K562 (cell line): ENCODE data around the gene KIF24. TPM values are rescaled to one million over a fixed set of nuclear protein-coding genes. Genes with fewer than 3 reads are reported as not detected.
A peak's percentile ranks its signal among the peaks of the same experiment; 100 is the strongest.

Source experiments
- BRCA1 ChIP-seq, 2 experiments: fragments of 450-650 bp in 1 of 2; sonication (generic) in 1 of 2; formaldehyde crosslinking in 1 of 2; IDR thresholded peaks; 2 replicates each; pipeline versions ENCODE4 v1.5.0 to v1.6.1; 2017 to 2020; ENCODE audit warnings: mild to moderate bottlenecking in 1 of 2, missing genetic modification reagents in 1 of 2
- CGGBP1 ChIP-seq: fragments of 250-450 bp; sonication (Bioruptor Pico); IDR thresholded peaks from 2 replicates; pipeline ENCODE4 v1.9.0; 2021; ENCODE audit warnings: mild to moderate bottlenecking
- CHD1 ChIP-seq: fragments of 200-600 bp; sonication (generic); IDR thresholded peaks from one replicate; pipeline ENCODE4 v1.6.1; 2012; ENCODE audit warnings: mild to moderate bottlenecking, moderate library complexity, low read length, inconsistent platforms
- CHD2 ChIP-seq: IDR thresholded peaks from 2 replicates; pipeline ENCODE4 v1.6.1; 2011; ENCODE audit warnings: low read depth, low read length
- E2F8 ChIP-seq: fragments of 450-650 bp; IDR thresholded peaks from 2 replicates; pipeline ENCODE4 v1.7.1; 2018; ENCODE audit warnings: mild to moderate bottlenecking, low read depth; ENCODE audit not compliant: partially characterized antibody
- FOXO4 ChIP-seq: fragments of 450-650 bp; formaldehyde crosslinking; IDR thresholded peaks from 2 replicates; pipeline ENCODE4 v1.4.0; 2020; ENCODE audit warnings: mild to moderate bottlenecking, moderate library complexity
- HDAC2 ChIP-seq: fragments of 450-650 bp; IDR thresholded peaks from 2 replicates; pipeline ENCODE4 v1.6.1; 2016; ENCODE audit warnings: mild to moderate bottlenecking
- HLTF ChIP-seq: fragments of 450-650 bp; IDR thresholded peaks from 2 replicates; pipeline ENCODE4 v1.6.1; 2016
- JUN ChIP-seq, 2 experiments: sonication (generic) in 1 of 2; formaldehyde crosslinking in 1 of 2; IDR thresholded peaks; 2 replicates each; pipeline versions ENCODE4 v1.6.1 to v1.8.0; 2012 to 2022; ENCODE audit warnings: borderline replicate concordance in 2 of 2, mild to moderate bottlenecking in 2 of 2, improper control_type of control experiment in 1 of 2, low read depth in 1 of 2, low read length in 1 of 2, missing genetic modification reagents in 1 of 2
- NR2C2 ChIP-seq, 2 experiments: fragments of 200-800 bp in 1 of 2; sonication (Bioruptor generic) in 1 of 2; sonication (generic) in 1 of 2; formaldehyde crosslinking in 1 of 2; IDR thresholded peaks; 2 replicates each; pipeline versions ENCODE4 v1.6.1 to v1.8.0; 2016 to 2022; ENCODE audit warnings: mild to moderate bottlenecking in 1 of 2, missing compliant biosample characterization in 1 of 2, missing genetic modification characterization in 1 of 2, missing genetic modification reagents in 1 of 2
- NR2F6 ChIP-seq: fragments of 450-650 bp; formaldehyde crosslinking; IDR thresholded peaks from 2 replicates; pipeline ENCODE4 v1.4.0; 2020; ENCODE audit warnings: mild to moderate bottlenecking
- PHB2 ChIP-seq: fragments of 450-650 bp; IDR thresholded peaks from 2 replicates; pipeline ENCODE4 v1.6.1; 2017; ENCODE audit warnings: low read depth
- RUNX1 ChIP-seq: sonication (generic); IDR thresholded peaks from 2 replicates; pipeline ENCODE4 v1.6.1; 2016; ENCODE audit warnings: antibody characterized with exemption, low read depth
- SMAD4 ChIP-seq: fragments of 250-450 bp; sonication (Bioruptor Pico); conservative IDR thresholded peaks from 2 replicates; pipeline ENCODE4 v1.8.0; 2021; ENCODE audit warnings: inconsistent platforms, mild to moderate bottlenecking, moderate library complexity
- SREBF1 ChIP-seq: fragments of 150-350 bp; IDR thresholded peaks from 2 replicates; pipeline ENCODE4 v1.6.1; 2014; ENCODE audit warnings: antibody characterized with exemption, low read depth, low read length, borderline replicate concordance
- TEAD2 ChIP-seq: fragments of 450-650 bp; IDR thresholded peaks from 2 replicates; pipeline ENCODE4 v1.6.1; 2016; ENCODE audit warnings: missing genetic modification characterization, control low read depth, missing compliant biosample characterization
- ZBTB49 ChIP-seq: sonication (generic); formaldehyde crosslinking; IDR thresholded peaks from 2 replicates; pipeline ENCODE4 v1.8.0; 2022; ENCODE audit warnings: missing genetic modification reagents, mild to moderate bottlenecking, borderline replicate concordance
- ZNF175 ChIP-seq: fragments of 200-800 bp; sonication (Bioruptor generic); IDR thresholded peaks from 2 replicates; pipeline ENCODE4 v1.6.1; 2016; ENCODE audit warnings: low read depth, mild to moderate bottlenecking, missing genetic modification characterization, missing compliant biosample characterization
- ZNF644 ChIP-seq: fragments of 200-800 bp; sonication (Bioruptor generic); IDR thresholded peaks from 2 replicates; pipeline ENCODE4 v1.6.1; 2016; ENCODE audit warnings: low read depth, missing genetic modification characterization, missing compliant biosample characterization
- polyA plus RNA-seq, 8 experiments: library from polyadenylated mRNA; depleted of rRNA in 4 of 8; stranded (reverse) in 5 of 8; unstranded in 3 of 8; fragments of >200 nt; fragmentation: Nextera tagmentation in 2 of 8; fragmentation: Illumina TruSeq in 1 of 8; extraction: Ambion mirVana in 2 of 8; extraction: Trizol in 1 of 8; gene quantifications; 2 replicates each; pipeline versions ENCODE4 v1.2.1 to v1.2.3, GENCODE V29; 2011 to 2014; ENCODE audit warnings: inconsistent platforms in 1 of 8, missing spikeins in 1 of 8
- total RNA-seq, 7 experiments: library from RNA; depleted of rRNA in 6 of 7; stranded (reverse); fragments of >200 nt in 6 of 7; fragmentation: Illumina TruSeq in 2 of 7; extraction: Trizol in 2 of 7; gene quantifications; 2 replicates each; pipeline versions ENCODE4 v1.2.1 to v1.2.3, GENCODE V29; 2011 to 2021; ENCODE audit warnings: low replicate concordance in 1 of 7

The KIF24 gene
- total and polyA plus RNA-seq, 9 of the 15 experiments (the other 6 are each of a cell fraction or from before 2014, with no cell fraction given): 0.63 to 5.8 (median 4.4) TPM

- TF ChIP-seq FOXO4: no peak
- TF ChIP-seq BRCA1 (IDR thresholded peaks at IDR 0.05): no peak
- TF ChIP-seq BRCA1 (CRISPR knock-in tag; IDR thresholded peaks at IDR 0.05): no peak
- TF ChIP-seq RUNX1: no peak
- TF ChIP-seq CGGBP1 (CRISPR knock-in tag): no peak
- TF ChIP-seq CHD2: peak; percentile 95
- TF ChIP-seq CHD1: no peak
- no peak for TF ChIP-seq E2F8
- no peak for TF ChIP-seq PHB2
- TF ChIP-seq NR2F6 (CRISPR knock-in tag): no peak
- no peak for TF ChIP-seq NR2C2 (CRISPR knock-in tag; IDR thresholded peaks at IDR 0.05)
- TF ChIP-seq NR2C2 (tag; IDR thresholded peaks at IDR 0.05): no peak; the same call in 1 of the 2 replicates
- no peak for TF ChIP-seq HLTF
- no peak for TF ChIP-seq ZBTB49 (CRISPR knock-in tag)
- 0 out of 2 replicates have a peak, but pooled peaks have one; percentile 22 for TF ChIP-seq SMAD4 (CRISPR knock-in tag)
- TF ChIP-seq JUN (IDR thresholded peaks at IDR 0.05; ENCODE audit: borderline replicate concordance, low read depth, low read length): no peak
- TF ChIP-seq JUN (CRISPR knock-in tag; IDR thresholded peaks at IDR 0.05; ENCODE audit: borderline replicate concordance): no peak
- TF ChIP-seq TEAD2 (tag): no peak
- TF ChIP-seq SREBF1: no peak
- peak; percentile 74; the same call in 1 of the 2 replicates for TF ChIP-seq HDAC2
- TF ChIP-seq ZNF175 (CRISPR knock-in tag): no peak
- TF ChIP-seq ZNF644: no peak
Measured at GRCh38 chr9:34328987-34329832, at the start of gene KIF24, which contains the start of gene NUDT2 (continued).
